K562 (cell line): ENCODE data around the gene SND1. TPM values are rescaled to one million over a fixed set of nuclear protein-coding genes. Genes with fewer than 3 reads are reported as not detected.

Experiments
- ATAC-seq: fragments of 200-7000 bp; cut with Tn5 transposase; 3 replicates; pipeline ENCODE4 v1.9.1; 2020; ENCODE audit warnings: moderate library complexity
- BruUV-seq: library from RNA; stranded (reverse); fragments of 400-500 nt; replicated peaks from 2 replicates; lab custom pipeline; 2021; lab: Mats Ljungman, UMichigan
- CTCF ChIA-PET: fragments of 300-600 bp; formaldehyde crosslinking; extraction: SDS; loops from one replicate; lab custom pipeline; 2021; ENCODE audit warnings: low intra/inter-chr PET ratio; lab: Yijun Ruan, JAX
- POLR2A ChIA-PET: fragments of 300-600, 350-650 bp; sonication (Branson Sonifier 250); formaldehyde crosslinking; extraction: SDS; loops from one replicate; lab custom pipeline; 2021; ENCODE audit warnings: antibody characterized with exemption, inconsistent platforms; lab: Yijun Ruan, JAX
- DNase-seq, 4 experiments: peaks; one replicate each; pipeline versions ENCODE4 v3.0.0 to v3.0.0-alpha.2; 2011 to 2018; ENCODE audit warnings: low spot score in 3 of 4, mixed read lengths in 3 of 4; ENCODE audit errors: extremely low read depth in 1 of 4
- FAIRE-seq: peaks from 2 replicates; lab custom pipeline; 2011; peaks lifted over from hg19 to GRCh38; lab: Jason Lieb, UNC
- H2AFZ ChIP-seq: 2 replicates; pipeline ENCODE4 v1.6.0; 2011; ENCODE audit warnings: low read depth, low read length, control low read depth, inconsistent platforms
- H3K27ac ChIP-seq: fragments of 200-600 bp; 3 replicates; pipeline ENCODE4 v1.8.0; 2011; ENCODE audit warnings: low read depth, mild to moderate bottlenecking, control low read depth, inconsistent platforms, low read length, moderate library complexity, mixed read lengths; ENCODE audit errors: extremely low read depth
- H3K27me3 ChIP-seq, 2 experiments: fragments of 300-600 bp in 1 of 2; 2 replicates in 1 of 2; 3 replicates in 1 of 2; pipeline versions ENCODE4 v1.6.0 to v1.8.0; 2011; ENCODE audit warnings: inconsistent platforms in 2 of 2, low read length in 2 of 2, mild to moderate bottlenecking in 1 of 2, mixed read lengths in 1 of 2, moderate library complexity in 1 of 2; ENCODE audit not compliant: control insufficient read depth in 2 of 2, insufficient read depth in 2 of 2
- H3K36me3 ChIP-seq: fragments of 300-600 bp; 3 replicates; pipeline ENCODE4 v1.8.0; 2011; ENCODE audit warnings: mild to moderate bottlenecking, low read length, inconsistent platforms; ENCODE audit not compliant: control insufficient read depth, insufficient read depth
- H3K4me1 ChIP-seq, 2 experiments: fragments of 200-600 bp in 1 of 2; replicated peaks in 1 of 2; 2 replicates in 1 of 2; 3 replicates in 1 of 2; pipeline versions ENCODE4 v1.5.1 to v1.8.0; 2011; ENCODE audit warnings: inconsistent platforms in 2 of 2, low read length in 2 of 2, mild to moderate bottlenecking in 1 of 2, mixed read lengths in 1 of 2, moderate library complexity in 1 of 2; ENCODE audit not compliant: control insufficient read depth in 2 of 2, insufficient read depth in 2 of 2
- H3K4me2 ChIP-seq: 2 replicates; pipeline ENCODE4 v1.6.1; 2011; ENCODE audit warnings: low read length, control low read depth, inconsistent platforms, mixed read lengths; ENCODE audit not compliant: insufficient read depth
- H3K4me3 ChIP-seq: fragments of 200-600 bp; sonication (generic), shearing (Covaris generic); 2 replicates; pipeline ENCODE4 v1.5.1; 2016; ENCODE audit warnings: control low read depth, inconsistent platforms
- H3K79me2 ChIP-seq: fragments of 200-600 bp; 3 replicates; pipeline ENCODE4 v1.8.0; 2011; ENCODE audit warnings: low read length, inconsistent platforms; ENCODE audit not compliant: control insufficient read depth, insufficient read depth
- H3K9ac ChIP-seq, 2 experiments: 2 replicates each; pipeline versions ENCODE4 v1.6.0 to v1.6.1; 2011; ENCODE audit warnings: low read depth in 2 of 2, low read length in 2 of 2, control low read depth in 1 of 2, inconsistent platforms in 1 of 2, mild to moderate bottlenecking in 1 of 2, mixed read lengths in 1 of 2; ENCODE audit not compliant: insufficient read depth in 1 of 2
- H3K9me1 ChIP-seq: one replicate; pipeline ENCODE4 v1.6.0; 2011; ENCODE audit warnings: inconsistent platforms, mild to moderate bottlenecking, low read length, moderate library complexity; ENCODE audit not compliant: control insufficient read depth, insufficient read depth
- H3K9me3 ChIP-seq: replicated peaks from 2 replicates; pipeline ENCODE4 v1.5.1; 2011; ENCODE audit warnings: low read depth, low read length, inconsistent platforms; ENCODE audit not compliant: control insufficient read depth, insufficient read depth
- H4K20me1 ChIP-seq: replicated peaks from 2 replicates; pipeline ENCODE4 v1.6.1; 2011; ENCODE audit warnings: low read length, inconsistent platforms, mixed read lengths; ENCODE audit not compliant: control insufficient read depth, insufficient read depth
- CEBPB ChIP-seq: fragments of 450-650 bp; IDR thresholded peaks from 2 replicates; pipeline ENCODE4 v1.6.1; 2016; ENCODE audit warnings: missing genetic modification characterization, missing compliant biosample characterization
- DMBX1 ChIP-seq: fragments of 250-450 bp; sonication (Bioruptor Pico); IDR thresholded peaks from 2 replicates; pipeline ENCODE4 v1.8.0; 2022; ENCODE audit warnings: inconsistent platforms, mild to moderate bottlenecking, moderate library complexity, borderline replicate concordance
- KDM4B ChIP-seq, 2 experiments: fragments of 450-650 bp in 1 of 2; sonication (generic) in 1 of 2; IDR thresholded peaks; 2 replicates each; pipeline ENCODE4 v1.6.1; 2016 to 2017; ENCODE audit warnings: borderline replicate concordance in 2 of 2, antibody characterized with exemption in 1 of 2, low read depth in 1 of 2, mild to moderate bottlenecking in 1 of 2
- MAZ ChIP-seq, 2 experiments: fragments of 450-650 bp in 1 of 2; sonication (generic) in 1 of 2; formaldehyde crosslinking; IDR thresholded peaks in 1 of 2; conservative IDR thresholded peaks in 1 of 2; 2 replicates each; pipeline versions ENCODE4 v1.4.0 to v1.5.0; 2020; ENCODE audit warnings: mild to moderate bottlenecking in 1 of 2, missing genetic modification reagents in 1 of 2
- NONO ChIP-seq, 2 experiments: fragments of 200-400 bp in 1 of 2; fragments of 450-650 bp in 1 of 2; formaldehyde crosslinking in 1 of 2; IDR thresholded peaks; 2 replicates each; pipeline ENCODE4 v1.6.1; 2017; ENCODE audit warnings: low read depth in 2 of 2, mild to moderate bottlenecking in 2 of 2, moderate library complexity in 2 of 2, low read length in 1 of 2
- ZC3H8 ChIP-seq: fragments of 450-650 bp; IDR thresholded peaks from 2 replicates; pipeline ENCODE4 v1.6.1; 2017
- ZFP30 ChIP-seq: fragments of 250-450 bp; sonication (Bioruptor Pico); IDR thresholded peaks from 2 replicates; pipeline ENCODE4 v1.8.0; 2022; ENCODE audit warnings: moderate library complexity, mild to moderate bottlenecking, inconsistent platforms, borderline replicate concordance
- WGBS: fragments of 100-300 bp; shearing (Covaris generic); methylation state at CpG from one replicate; pipeline ENCODE4 v1.1.6; 2016; ENCODE audit warnings: low coverage, mixed read lengths; ENCODE audit not compliant: insufficient coverage; ENCODE audit errors: missing lambda C conversion rate; 5-methylcytosine and 5-hydroxymethylcytosine counted together
- in situ Hi-C: fragments of 300-500 bp; cut with MboI; formaldehyde crosslinking; loops from 4 replicates; pipeline ENCODE4 v1.15.0; 2018; ENCODE audit warnings: inconsistent platforms, mixed read lengths
- intact Hi-C: fragments of 100-400 bp; cut with micrococcal nuclease; formaldehyde crosslinking; loops from 2 replicates; pipeline ENCODE4 v1.14.2; 2022
- polyA plus RNA-seq, 8 experiments: library from polyadenylated mRNA; depleted of rRNA in 4 of 8; stranded (reverse) in 5 of 8; unstranded in 3 of 8; fragments of >200 nt; fragmentation: Nextera tagmentation in 2 of 8; fragmentation: Illumina TruSeq in 1 of 8; extraction: Ambion mirVana in 2 of 8; extraction: Trizol in 1 of 8; gene quantifications; 2 replicates each; pipeline versions ENCODE4 v1.2.1 to v1.2.3, GENCODE V29; 2011 to 2014; ENCODE audit warnings: inconsistent platforms in 1 of 8, missing spikeins in 1 of 8
- total RNA-seq, 7 experiments: library from RNA; depleted of rRNA in 6 of 7; stranded (reverse); fragments of >200 nt in 6 of 7; fragmentation: Illumina TruSeq in 2 of 7; extraction: Trizol in 2 of 7; gene quantifications; 2 replicates each; pipeline versions ENCODE4 v1.2.1 to v1.2.3, GENCODE V29; 2011 to 2021; ENCODE audit warnings: low replicate concordance in 1 of 7
- TF ChIP-seq, protein P1 (sequence below): fragments of 250-450 bp; sonication (Bioruptor Pico); IDR thresholded peaks from 2 replicates; pipeline ENCODE4 v1.4.0; 2020; ENCODE audit warnings: borderline replicate concordance
- TF ChIP-seq, protein P2 (sequence below): fragments of 150-350 bp; conservative IDR thresholded peaks from 2 replicates; pipeline ENCODE4 v1.6.1; 2014; ENCODE audit warnings: low read length

Gene SND1
- total and polyA plus RNA-seq, 9 of the 15 experiments (the other 6 are each of a cell fraction or from before 2014, with no cell fraction given) = 46.5 to 307 (median 191) TPM

DNA sequence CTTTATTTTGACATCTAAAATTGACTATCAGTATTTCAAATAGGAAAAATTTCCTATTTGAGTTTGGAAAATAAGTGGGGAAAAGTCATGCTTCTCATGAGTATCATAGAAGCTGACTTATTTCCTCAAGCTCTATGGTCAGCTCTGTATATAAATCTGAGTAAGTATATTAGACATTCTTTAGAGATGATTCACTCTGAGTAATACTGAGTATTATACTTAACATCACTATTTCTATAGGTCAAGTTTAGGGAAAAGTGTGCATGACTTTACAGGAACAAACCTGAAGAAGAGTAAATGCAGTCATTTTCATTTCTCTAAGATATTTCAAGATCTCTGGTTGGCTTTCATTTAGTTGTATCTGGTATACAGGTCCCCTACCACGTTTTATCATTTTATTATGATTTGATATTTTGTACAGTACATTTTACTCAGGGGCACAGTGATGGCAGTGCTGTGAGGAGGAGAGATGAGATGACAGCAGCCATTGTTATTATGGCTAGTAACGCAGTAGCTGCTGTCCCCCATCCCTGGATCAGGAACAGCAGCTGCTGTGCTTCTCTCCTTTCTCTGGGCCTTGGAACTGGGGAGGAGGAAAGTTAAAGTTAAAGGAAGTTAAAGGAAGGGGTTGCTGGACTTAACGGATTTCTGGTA lies 15.2 kb downstream of the SND1 start:
- peaks cover 68% of the 10 kb centered on the region for H4K20me1 ChIP-seq
- H3K27ac ChIP-seq = no peak overlapping the region
- no peak overlapping the region for H3K4me3 ChIP-seq
- no peaks in the 10 kb centered on the region for H3K27me3 ChIP-seq
- ChIA-PET CTCF (no interaction called here), POLR2A (interaction anchor here (0.6 to 2.6 kb wide), 8 partner anchors 9 to 191 kb away, joined by 3 to 17 read pairs (median 4); partner anchors contain the start of gene SND1)
- H3K9ac ChIP-seq = no peak overlapping the region; a peak in 1 of 4 replicates
- peaks cover 86% of the 10 kb centered on the region; the same call in 2 of the 3 replicates for H3K36me3 ChIP-seq
- intact Hi-C loops (no loop called here), in situ Hi-C loops (no loop called here)
- ATAC-seq (no peak), DNase-seq (no peak), FAIRE-seq (no peak)
- no peak overlapping the region for H3K4me2 ChIP-seq
- H3K9me3 ChIP-seq = no peaks in the 10 kb centered on the region
- H2AFZ ChIP-seq = no peak overlapping the region
- H3K79me2 ChIP-seq = peaks cover 98% of the 10 kb centered on the region
- no peaks in the 10 kb centered on the region for H3K9me1 ChIP-seq
- H3K4me1 ChIP-seq = no peaks in the 10 kb centered on the region
- TF ChIP-seq, protein P1, sequence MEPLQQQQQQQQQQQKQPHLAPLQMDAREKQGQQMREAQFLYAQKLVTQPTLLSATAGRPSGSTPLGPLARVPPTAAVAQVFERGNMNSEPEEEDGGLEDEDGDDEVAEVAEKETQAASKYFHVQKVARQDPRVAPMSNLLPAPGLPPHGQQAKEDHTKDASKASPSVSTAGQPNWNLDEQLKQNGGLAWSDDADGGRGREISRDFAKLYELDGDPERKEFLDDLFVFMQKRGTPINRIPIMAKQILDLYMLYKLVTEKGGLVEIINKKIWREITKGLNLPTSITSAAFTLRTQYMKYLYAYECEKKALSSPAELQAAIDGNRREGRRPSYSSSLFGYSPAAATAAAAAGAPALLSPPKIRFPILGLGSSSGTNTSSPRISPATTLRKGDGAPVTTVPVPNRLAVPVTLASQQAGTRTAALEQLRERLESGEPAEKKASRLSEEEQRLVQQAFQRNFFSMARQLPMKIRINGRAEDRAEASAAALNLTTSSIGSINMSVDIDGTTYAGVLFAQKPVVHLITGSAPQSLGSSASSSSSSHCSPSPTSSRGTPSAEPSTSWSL (CRISPR knock-in tag) = no peak
- TF ChIP-seq NONO (IDR thresholded peaks at IDR 0.05; ENCODE audit: low read depth in 2 of 2, low read length in 1 of 2) (no peak), DMBX1 (no peak), MAZ (CRISPR knock-in tag; conservative IDR thresholded peaks at IDR 0.05 in 1 of 2, IDR thresholded peaks at IDR 0.05 in 1 of 2) (no peak), CEBPB (no peak), ZC3H8 (no peak), ZFP30 (CRISPR knock-in tag) (no peak), KDM4B (IDR thresholded peaks at IDR 0.05; ENCODE audit: borderline replicate concordance in 2 of 2, low read depth in 1 of 2) (no peak)
- TF ChIP-seq, protein P2, sequence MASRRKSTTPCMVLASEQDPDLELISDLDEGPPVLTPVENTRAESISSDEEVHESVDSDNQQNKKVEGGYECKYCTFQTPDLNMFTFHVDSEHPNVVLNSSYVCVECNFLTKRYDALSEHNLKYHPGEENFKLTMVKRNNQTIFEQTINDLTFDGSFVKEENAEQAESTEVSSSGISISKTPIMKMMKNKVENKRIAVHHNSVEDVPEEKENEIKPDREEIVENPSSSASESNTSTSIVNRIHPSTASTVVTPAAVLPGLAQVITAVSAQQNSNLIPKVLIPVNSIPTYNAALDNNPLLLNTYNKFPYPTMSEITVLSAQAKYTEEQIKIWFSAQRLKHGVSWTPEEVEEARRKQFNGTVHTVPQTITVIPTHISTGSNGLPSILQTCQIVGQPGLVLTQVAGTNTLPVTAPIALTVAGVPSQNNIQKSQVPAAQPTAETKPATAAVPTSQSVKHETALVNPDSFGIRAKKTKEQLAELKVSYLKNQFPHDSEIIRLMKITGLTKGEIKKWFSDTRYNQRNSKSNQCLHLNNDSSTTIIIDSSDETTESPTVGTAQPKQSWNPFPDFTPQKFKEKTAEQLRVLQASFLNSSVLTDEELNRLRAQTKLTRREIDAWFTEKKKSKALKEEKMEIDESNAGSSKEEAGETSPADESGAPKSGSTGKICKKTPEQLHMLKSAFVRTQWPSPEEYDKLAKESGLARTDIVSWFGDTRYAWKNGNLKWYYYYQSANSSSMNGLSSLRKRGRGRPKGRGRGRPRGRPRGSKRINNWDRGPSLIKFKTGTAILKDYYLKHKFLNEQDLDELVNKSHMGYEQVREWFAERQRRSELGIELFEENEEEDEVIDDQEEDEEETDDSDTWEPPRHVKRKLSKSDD = no peak
- 72% methylated on average over 3 of the region's 3 CpGs for WGBS
- no TSS peak for BruUV-seq
